ENCODE data around the gene OPALIN.

DNA sequence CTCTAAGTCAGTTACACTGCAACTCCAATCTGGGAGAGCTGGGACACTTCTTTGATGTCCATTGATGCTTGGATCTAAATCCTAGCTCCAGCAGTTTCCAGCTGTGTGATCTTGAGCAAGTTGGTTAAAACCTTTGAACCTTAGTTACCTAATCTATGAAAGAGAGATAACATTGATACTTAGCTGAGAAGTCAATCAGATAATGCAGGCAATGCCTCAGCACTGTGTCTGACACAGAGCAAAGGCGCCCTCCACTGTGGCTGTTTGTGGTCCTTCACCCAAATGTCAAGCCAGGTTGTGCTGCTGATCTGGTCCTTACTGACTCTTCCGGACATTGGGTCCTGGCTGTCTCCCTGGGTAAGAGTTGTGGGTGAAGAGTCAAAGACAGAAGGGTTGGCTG lies 34.4 kb downstream of the OPALIN start:
- TF ChIP-seq, protein P1, sequence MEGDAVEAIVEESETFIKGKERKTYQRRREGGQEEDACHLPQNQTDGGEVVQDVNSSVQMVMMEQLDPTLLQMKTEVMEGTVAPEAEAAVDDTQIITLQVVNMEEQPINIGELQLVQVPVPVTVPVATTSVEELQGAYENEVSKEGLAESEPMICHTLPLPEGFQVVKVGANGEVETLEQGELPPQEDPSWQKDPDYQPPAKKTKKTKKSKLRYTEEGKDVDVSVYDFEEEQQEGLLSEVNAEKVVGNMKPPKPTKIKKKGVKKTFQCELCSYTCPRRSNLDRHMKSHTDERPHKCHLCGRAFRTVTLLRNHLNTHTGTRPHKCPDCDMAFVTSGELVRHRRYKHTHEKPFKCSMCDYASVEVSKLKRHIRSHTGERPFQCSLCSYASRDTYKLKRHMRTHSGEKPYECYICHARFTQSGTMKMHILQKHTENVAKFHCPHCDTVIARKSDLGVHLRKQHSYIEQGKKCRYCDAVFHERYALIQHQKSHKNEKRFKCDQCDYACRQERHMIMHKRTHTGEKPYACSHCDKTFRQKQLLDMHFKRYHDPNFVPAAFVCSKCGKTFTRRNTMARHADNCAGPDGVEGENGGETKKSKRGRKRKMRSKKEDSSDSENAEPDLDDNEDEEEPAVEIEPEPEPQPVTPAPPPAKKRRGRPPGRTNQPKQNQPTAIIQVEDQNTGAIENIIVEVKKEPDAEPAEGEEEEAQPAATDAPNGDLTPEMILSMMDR (IDR thresholded peaks at IDR 0.05), result no peak
- TF ChIP-seq POLR2A (IDR thresholded peaks at IDR 0.05), result no peak

All from lower leg skin (tissue), 3 donors.